Measurements from ENCODE around the gene DPH3. TPM values are rescaled to one million over a fixed set of nuclear protein-coding genes. Genes with fewer than 3 reads are reported as not detected.

The DPH3 gene
- total RNA-seq, 2 experiments from 2014 or later = 7.3 to 19.0 TPM

- POLR2A ChIA-PET = interaction anchor here (0.6 to 1.7 kb wide), 7 partner anchors 8 to 271 kb away, joined by 3 to 6 read pairs (median 3); no protein-coding TSS in a partner anchor
- CTCF ChIA-PET (ENCODE audit: unreplicated experiment) = no interaction called here
- TF ChIP-seq EZH2phosphoT487 (IDR thresholded peaks at IDR 0.05; ENCODE audit: borderline replicate concordance, low read depth, low read length) (no peak), CTCF (conservative IDR thresholded peaks at IDR 0.05; ENCODE audit: low read length) (no peak)
- Histone ChIP-seq H4K20me1 (ENCODE audit: insufficient read depth, low read length) (no peaks in the 10 kb centered on the region), H3K79me2 (ENCODE audit: insufficient read depth, low read depth, low read length) (no peaks in the 10 kb centered on the region), H3K36me3 (ENCODE audit: insufficient read depth, low read length) (peaks cover 88% of the 10 kb centered on the region), H3K27ac (ENCODE audit: low read depth, low read length, poor library complexity, severe bottlenecking) (no peak overlapping the region), H3K4me3 (ENCODE audit: low read depth, low read length, poor library complexity, severe bottlenecking) (no peak overlapping the region), H3K9me2 (ENCODE audit: insufficient read depth, low read length) (no peaks in the 10 kb centered on the region), H3K9me3 (ENCODE audit: low read length) (no peaks in the 10 kb centered on the region), H3K4me1 (ENCODE audit: insufficient read depth, low read length, poor library complexity, severe bottlenecking) (peaks cover 5% of the 10 kb centered on the region), H2AFZ (ENCODE audit: low read length) (no peak overlapping the region), H3K4me2 (ENCODE audit: low read length) (no peak overlapping the region)
- no peak for DNase-seq (ENCODE audit: low spot score)
- intact Hi-C loops (cut with micrococcal nuclease; ENCODE audit: unreplicated experiment) = no loop called here
- TSS peak; percentile 3 for BruUV-seq (replicated peaks)
These were observed 44.0 kb upstream of the DPH3 start for GRCh38 chr3:16308727-16309126.

- Histone ChIP-seq H3K36me3 (ENCODE audit: insufficient read depth, low read length) (peaks cover 88% of the 10 kb centered on the region), H2AFZ (ENCODE audit: low read length) (no peak overlapping the region), H3K9me3 (ENCODE audit: low read length) (no peaks in the 10 kb centered on the region), H3K9me2 (ENCODE audit: insufficient read depth, low read length) (no peaks in the 10 kb centered on the region), H3K4me2 (ENCODE audit: low read length) (no peak overlapping the region), H3K79me2 (ENCODE audit: insufficient read depth, low read depth, low read length) (no peaks in the 10 kb centered on the region), H3K27ac (ENCODE audit: low read depth, low read length, poor library complexity, severe bottlenecking) (no peak overlapping the region), H3K4me1 (ENCODE audit: insufficient read depth, low read length, poor library complexity, severe bottlenecking) (peaks cover 5% of the 10 kb centered on the region), H4K20me1 (ENCODE audit: insufficient read depth, low read length) (no peaks in the 10 kb centered on the region), H3K4me3 (ENCODE audit: low read depth, low read length, poor library complexity, severe bottlenecking) (no peak overlapping the region)
- DNase-seq (ENCODE audit: low spot score) = no peak
- TF ChIP-seq EZH2phosphoT487 (IDR thresholded peaks at IDR 0.05; ENCODE audit: borderline replicate concordance, low read depth, low read length) (no peak), CTCF (conservative IDR thresholded peaks at IDR 0.05; ENCODE audit: low read length) (no peak)
- intact Hi-C loops (cut with micrococcal nuclease; ENCODE audit: unreplicated experiment) = no loop called here
- ChIA-PET POLR2A (interaction anchor here (0.6 to 1.7 kb wide), 8 partner anchors 9 to 233 kb away, joined by 3 to 6 read pairs (median 3); no protein-coding TSS in a partner anchor), CTCF (ENCODE audit: unreplicated experiment) (no interaction called here)
- BruUV-seq (replicated peaks) = TSS peak; percentile 15
These were observed 43.2 kb upstream of the DPH3 start for GRCh38 chr3:16307832-16308531.

- ChIA-PET POLR2A (interaction anchor here (0.6 to 1.2 kb wide), 2 partner anchors 10 to 278 kb away, joined by 3 to 4 read pairs; no protein-coding TSS in a partner anchor), CTCF (ENCODE audit: unreplicated experiment) (no interaction called here)
- Histone ChIP-seq H3K4me3 (ENCODE audit: low read depth, low read length, poor library complexity, severe bottlenecking) (no peak overlapping the region), H4K20me1 (ENCODE audit: insufficient read depth, low read length) (no peaks in the 10 kb centered on the region), H2AFZ (ENCODE audit: low read length) (no peak overlapping the region), H3K36me3 (ENCODE audit: insufficient read depth, low read length) (peaks cover 93% of the 10 kb centered on the region), H3K4me1 (ENCODE audit: insufficient read depth, low read length, poor library complexity, severe bottlenecking) (peaks cover 10% of the 10 kb centered on the region), H3K9me3 (ENCODE audit: low read length) (no peaks in the 10 kb centered on the region), H3K27ac (ENCODE audit: low read depth, low read length, poor library complexity, severe bottlenecking) (no peak overlapping the region), H3K9me2 (ENCODE audit: insufficient read depth, low read length) (no peaks in the 10 kb centered on the region), H3K4me2 (ENCODE audit: low read length) (no peak overlapping the region), H3K79me2 (ENCODE audit: insufficient read depth, low read depth, low read length) (no peaks in the 10 kb centered on the region)
- intact Hi-C loops (cut with micrococcal nuclease; ENCODE audit: unreplicated experiment) = no loop called here
- DNase-seq (ENCODE audit: low spot score) = no peak
- BruUV-seq (replicated peaks) = no TSS peak
- no peak for TF ChIP-seq CTCF (conservative IDR thresholded peaks at IDR 0.05; ENCODE audit: low read length)
These were observed 40.4 kb upstream of the DPH3 start for GRCh38 chr3:16305111-16305541.

All from OCI-LY7 (cell line).